ENCODE measurements around the gene TMEM273. TPM values are rescaled to one million over a fixed set of nuclear protein-coding genes. Genes with fewer than 3 reads are reported as not detected.

TMEM273 gene
- total RNA-seq, 2 donors from 2014 or later, result 14.3 to 14.8 TPM

GRCh38 chr10:49152663-49153062, 35.5 kb downstream of the TMEM273 start:
- no peaks in the 10 kb centered on the region for H3K27me3 ChIP-seq
- no peaks in the 10 kb centered on the region for H3K4me1 ChIP-seq
- H3K36me3 ChIP-seq, result no peaks in the 10 kb centered on the region
- TF ChIP-seq, protein P1, sequence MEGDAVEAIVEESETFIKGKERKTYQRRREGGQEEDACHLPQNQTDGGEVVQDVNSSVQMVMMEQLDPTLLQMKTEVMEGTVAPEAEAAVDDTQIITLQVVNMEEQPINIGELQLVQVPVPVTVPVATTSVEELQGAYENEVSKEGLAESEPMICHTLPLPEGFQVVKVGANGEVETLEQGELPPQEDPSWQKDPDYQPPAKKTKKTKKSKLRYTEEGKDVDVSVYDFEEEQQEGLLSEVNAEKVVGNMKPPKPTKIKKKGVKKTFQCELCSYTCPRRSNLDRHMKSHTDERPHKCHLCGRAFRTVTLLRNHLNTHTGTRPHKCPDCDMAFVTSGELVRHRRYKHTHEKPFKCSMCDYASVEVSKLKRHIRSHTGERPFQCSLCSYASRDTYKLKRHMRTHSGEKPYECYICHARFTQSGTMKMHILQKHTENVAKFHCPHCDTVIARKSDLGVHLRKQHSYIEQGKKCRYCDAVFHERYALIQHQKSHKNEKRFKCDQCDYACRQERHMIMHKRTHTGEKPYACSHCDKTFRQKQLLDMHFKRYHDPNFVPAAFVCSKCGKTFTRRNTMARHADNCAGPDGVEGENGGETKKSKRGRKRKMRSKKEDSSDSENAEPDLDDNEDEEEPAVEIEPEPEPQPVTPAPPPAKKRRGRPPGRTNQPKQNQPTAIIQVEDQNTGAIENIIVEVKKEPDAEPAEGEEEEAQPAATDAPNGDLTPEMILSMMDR (IDR thresholded peaks at IDR 0.05), result no peak
- no peak for DNase-seq (ENCODE audit: low spot score)
- no peak overlapping the region for H3K27ac ChIP-seq
- H3K9me3 ChIP-seq, result peaks cover 0 to 3% of the 10 kb centered on the region in 2 donors
- H3K4me3 ChIP-seq, result no peak overlapping the region

DNA sequence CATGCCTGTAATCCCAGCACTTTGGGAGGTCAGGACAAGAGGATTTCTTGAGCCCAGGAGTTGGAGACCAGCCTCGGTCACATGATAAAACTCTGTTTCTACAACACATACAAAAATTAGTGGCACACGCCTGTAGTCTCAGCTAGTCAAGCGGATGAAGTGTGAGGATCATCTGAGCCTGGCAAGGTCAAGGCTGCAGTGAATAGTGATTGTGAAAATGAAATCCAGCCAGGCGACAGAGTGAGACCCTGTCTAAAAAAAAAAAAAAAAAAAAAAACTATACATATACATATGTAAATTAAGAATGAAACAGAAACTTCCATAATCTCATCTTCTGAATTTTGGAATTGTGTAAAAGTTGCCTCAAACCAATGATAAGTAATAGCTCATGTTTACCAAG, 36.2 kb downstream of the TMEM273 start:
- Histone ChIP-seq H3K27me3 (no peaks in the 10 kb centered on the region), H3K27ac (no peak overlapping the region), H3K4me3 (no peak overlapping the region), H3K4me1 (no peaks in the 10 kb centered on the region), H3K36me3 (no peaks in the 10 kb centered on the region), H3K9me3 (peaks cover 0 to 9% of the 10 kb centered on the region in 2 donors)
- no peak for DNase-seq (ENCODE audit: low spot score)
- TF ChIP-seq, protein P1 (IDR thresholded peaks at IDR 0.05), result no peak

- TF ChIP-seq, protein P1 (IDR thresholded peaks at IDR 0.05), result no peak
- H3K27me3 ChIP-seq, result no peaks in the 10 kb centered on the region
Measured at GRCh38 chr10:49151481-49151880, 36.7 kb downstream of the TMEM273 start.

GRCh38 chr10:49151025-49151445, 37.2 kb downstream of the TMEM273 start:
- Histone ChIP-seq H3K27me3 (no peaks in the 10 kb centered on the region), H3K36me3 (no peaks in the 10 kb centered on the region), H3K4me1 (no peaks in the 10 kb centered on the region), H3K27ac (no peak overlapping the region), H3K4me3 (no peak overlapping the region), H3K9me3 (peaks cover 0 to 15% of the 10 kb centered on the region in 2 donors)
- TF ChIP-seq, protein P1 (IDR thresholded peaks at IDR 0.05), result no peak
- no peak for DNase-seq (ENCODE audit: low spot score)

More at GRCh38 chr10:49151481-49151880, 36.7 kb downstream of the TMEM273 start:
- Histone ChIP-seq H3K27ac (no peak overlapping the region), H3K4me1 (no peaks in the 10 kb centered on the region), H3K9me3 (peaks cover 0 to 15% of the 10 kb centered on the region in 2 donors), H3K36me3 (no peaks in the 10 kb centered on the region), H3K4me3 (no peak overlapping the region)
- DNase-seq (ENCODE audit: low spot score), result no peak

DNA sequence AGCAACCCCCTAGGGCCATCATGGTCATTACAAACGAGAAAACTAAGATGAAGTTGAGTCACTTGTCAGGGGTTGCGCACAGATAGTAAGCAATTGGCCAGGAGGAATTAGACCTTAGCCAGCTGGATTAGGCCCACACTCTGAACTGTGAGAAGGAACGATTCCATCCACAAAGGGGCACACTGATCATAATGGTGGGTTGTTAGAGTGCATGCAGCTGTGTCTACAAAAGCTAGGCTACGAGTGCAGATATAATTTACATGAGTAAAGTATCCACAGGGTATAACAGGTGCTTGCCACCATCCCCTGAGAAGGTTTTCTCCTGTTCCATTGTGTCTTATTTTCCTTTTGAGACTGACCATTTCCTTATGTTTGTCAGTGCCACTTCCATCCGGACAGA, 37.8 kb downstream of the TMEM273 start:
- H3K4me3 ChIP-seq, result no peak overlapping the region
- peaks cover 0 to 15% of the 10 kb centered on the region in 2 donors for H3K9me3 ChIP-seq
- TF ChIP-seq, protein P1 (IDR thresholded peaks at IDR 0.05), result no peak
- H3K27me3 ChIP-seq, result no peaks in the 10 kb centered on the region
- no peaks in the 10 kb centered on the region for H3K4me1 ChIP-seq
- no peaks in the 10 kb centered on the region for H3K36me3 ChIP-seq
- no peak overlapping the region for H3K27ac ChIP-seq
- DNase-seq (ENCODE audit: low spot score), result no peak

DNA sequence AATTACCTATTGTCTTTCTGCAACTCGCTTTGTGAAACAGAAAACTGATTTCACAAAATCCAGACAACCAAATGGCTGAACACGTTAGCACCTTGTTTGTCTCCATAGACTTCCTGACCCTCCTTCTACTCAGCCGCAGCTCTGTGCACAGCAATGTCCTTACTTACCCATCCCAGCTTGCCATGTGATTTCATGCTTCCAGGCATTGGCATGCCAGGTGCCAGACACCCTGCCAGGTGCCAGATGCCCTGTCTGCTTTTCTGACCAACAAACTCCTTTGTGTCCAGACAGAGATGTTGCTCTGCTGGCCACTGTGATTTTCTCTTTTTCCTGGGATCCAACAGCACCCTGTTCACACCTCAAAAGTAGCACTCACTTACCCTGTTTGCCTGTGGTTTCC, 38.3 kb downstream of the TMEM273 start:
- Histone ChIP-seq H3K4me1 (no peaks in the 10 kb centered on the region), H3K9me3 (peaks cover 0 to 15% of the 10 kb centered on the region in 2 donors), H3K27me3 (no peaks in the 10 kb centered on the region), H3K36me3 (no peaks in the 10 kb centered on the region), H3K27ac (no peak overlapping the region), H3K4me3 (no peak overlapping the region)
- no peak for DNase-seq (ENCODE audit: low spot score)
- TF ChIP-seq, protein P1 (IDR thresholded peaks at IDR 0.05), result no peak
